Fibroblast of skin of right quadriceps (primary cell): Measurements from ENCODE around the gene SZT2.

ENCODE experiments used
- DNase-seq: peaks from one replicate; pipeline ENCODE4 v3.0.0-alpha.2; 2013

The SZT2 gene

DNA sequence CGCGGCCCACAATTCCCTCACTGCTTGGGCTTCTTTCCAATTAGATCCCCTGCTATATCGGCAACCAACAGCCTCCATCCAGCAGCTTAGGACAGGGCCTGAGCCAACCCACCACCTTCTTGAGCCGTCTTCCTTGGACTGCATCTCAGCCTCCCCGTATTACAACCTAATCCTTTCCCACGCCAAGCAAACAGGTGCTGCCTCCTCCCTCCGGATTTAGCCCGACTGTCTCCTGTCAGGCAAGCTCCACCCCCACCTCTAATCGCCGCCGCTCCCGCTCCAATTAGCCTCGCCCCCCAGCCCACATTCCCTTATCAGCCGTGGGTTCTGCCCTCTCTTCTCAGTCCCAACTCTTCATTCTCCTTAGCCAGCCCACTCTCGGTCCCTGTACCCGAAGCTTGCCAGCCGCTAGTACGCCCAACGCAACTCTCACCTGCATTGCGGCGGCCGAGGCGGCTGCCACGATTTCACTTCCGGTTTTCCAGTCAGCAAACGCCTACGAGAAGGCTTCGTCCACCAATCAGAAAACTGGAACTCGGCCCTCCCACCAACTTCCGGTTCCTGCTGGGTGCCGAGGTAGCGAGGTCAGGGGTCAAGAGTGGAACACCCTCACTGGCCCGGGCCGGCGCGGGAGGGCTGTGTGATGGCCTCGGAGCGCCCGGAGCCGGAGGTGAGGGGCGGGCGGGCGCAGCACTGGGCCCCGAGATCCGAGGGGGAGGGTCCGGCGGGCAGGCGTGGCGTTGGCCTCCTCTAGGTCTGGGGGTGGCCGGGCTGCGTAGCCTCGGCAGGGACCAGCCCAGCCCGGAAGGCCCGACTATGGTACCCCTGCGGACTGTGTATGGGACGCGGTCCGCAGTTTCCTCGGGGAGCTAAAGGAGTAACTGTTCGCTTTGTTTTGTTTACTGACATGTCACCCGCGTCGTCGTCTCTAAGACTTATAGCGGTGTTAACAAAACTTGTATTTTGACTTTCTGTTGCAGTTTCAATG, at the start of gene SZT2, which contains the start of gene MED8:
Gene SZT2, plus strand, starts transcription at position 574 of the 988 bp plus-strand sequence. Its CDS starts 70 bp downstream, at position 644.
Gene MED8, minus strand, starts transcription at position 475 of the 988 bp plus-strand sequence. Its CDS starts 36 bp downstream, at position 439.
- peak; percentile 93 for DNase-seq

DNA sequence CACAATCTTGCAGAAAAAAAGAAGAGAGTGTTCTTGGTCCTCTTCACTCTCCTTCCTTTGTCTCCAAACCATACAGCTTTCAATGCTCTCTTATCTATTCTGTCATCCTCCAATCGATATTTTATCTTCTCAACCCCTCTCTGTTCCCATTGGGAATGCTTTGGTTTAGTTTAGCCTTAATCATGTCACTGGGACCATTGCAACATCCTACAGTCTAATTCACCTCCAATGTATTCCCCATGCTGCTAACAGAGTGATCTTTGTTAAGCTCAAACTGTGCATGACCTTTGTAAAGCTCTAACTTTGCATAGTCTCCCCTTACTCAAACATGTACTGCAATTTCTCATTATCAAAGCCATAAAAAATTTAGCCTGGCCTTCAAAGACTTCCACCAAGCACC, 49.1 kb upstream of the SZT2 start:
- no peak for DNase-seq

DNA sequence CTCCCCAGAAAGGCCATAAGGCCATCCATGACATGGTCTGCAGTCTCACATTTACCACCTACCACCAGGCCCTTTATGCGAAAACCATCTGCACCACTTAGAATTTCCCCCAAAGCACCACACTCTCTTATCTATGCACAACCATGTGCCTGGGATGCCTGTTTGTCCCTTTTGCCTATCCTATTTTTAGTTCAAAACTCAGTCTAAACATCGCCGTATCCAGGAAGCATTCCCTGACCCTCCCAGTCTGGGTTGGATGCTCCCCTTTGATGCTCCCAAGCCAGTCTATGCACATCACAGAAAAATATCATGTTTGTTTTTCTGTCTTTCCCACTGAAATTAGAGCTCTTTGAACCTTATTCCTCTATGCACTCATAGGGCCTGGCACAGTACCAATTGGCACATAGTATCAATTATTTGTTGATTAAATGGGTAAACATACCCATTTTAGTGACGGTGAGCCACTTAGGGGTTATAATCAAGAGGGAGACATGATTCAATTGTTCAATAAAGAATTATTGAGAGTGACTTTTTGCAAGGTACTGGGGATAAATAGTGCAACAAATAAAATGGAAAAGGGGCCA, 45.3 kb upstream of the SZT2 start:
- no peak for DNase-seq

DNA sequence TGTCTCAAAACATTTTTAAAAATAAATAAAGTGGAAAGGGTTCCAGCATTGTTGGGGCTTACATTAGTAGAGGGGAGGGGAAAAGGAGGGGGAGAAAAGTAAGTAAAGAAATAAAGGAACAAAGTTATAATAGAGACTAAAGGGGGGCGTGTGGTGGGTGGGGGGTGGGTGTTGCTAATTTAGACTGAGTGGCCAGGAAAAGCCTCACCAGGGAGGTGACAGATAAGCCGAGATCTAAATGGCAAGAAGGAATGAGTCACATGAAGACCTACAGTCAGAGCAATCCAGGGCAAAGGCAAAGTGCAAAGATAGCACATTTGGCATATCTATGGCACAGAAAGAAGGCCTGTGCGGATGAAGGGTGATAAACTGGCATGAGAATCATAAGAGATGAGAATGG, 44.6 kb upstream of the SZT2 start:
- DNase-seq, result no peak

DNA sequence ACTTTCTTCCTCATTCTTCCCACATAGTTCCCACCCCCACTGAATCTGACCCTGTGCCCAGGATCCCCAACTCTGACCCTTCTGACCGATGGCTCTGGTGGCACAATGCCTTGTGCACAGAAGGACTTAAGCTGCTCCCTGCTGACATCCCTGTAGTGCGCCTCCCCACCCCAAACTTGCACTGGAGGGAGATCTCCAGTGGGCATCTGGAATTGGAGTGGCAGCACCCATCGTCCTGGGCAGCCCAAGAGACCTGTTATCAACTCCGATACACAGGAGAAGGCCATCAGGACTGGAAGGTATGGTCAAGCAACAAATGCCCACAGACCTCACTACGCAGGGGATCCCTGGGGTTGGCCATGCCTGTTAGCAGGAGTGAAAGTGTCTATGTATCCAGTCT, 43.1 kb upstream of the SZT2 start:
- DNase-seq, result no peak

DNA sequence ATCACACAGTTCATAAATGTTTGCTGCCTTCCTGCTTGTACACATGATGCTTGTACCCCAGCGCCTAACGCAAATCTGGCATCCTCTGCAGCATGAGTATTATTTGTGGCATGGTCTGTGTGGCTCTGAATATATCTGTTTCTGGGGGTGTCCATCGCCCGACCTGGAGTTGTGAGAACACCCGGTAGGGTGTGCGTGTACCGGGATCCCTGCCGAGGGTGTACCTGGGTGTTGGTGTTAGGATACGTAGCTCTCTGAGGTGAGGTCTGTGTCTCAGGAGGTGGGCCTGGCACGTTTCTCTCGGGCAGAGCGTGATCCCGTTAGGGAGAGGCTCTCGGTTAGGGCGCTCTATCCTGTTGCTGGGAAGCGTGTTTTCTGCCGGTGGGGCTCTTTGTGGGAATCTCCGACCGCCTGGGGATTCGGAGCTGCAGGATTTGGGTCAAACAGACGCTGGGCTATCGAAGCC, 41.3 kb upstream of the SZT2 start:
- DNase-seq, result no peak

DNA sequence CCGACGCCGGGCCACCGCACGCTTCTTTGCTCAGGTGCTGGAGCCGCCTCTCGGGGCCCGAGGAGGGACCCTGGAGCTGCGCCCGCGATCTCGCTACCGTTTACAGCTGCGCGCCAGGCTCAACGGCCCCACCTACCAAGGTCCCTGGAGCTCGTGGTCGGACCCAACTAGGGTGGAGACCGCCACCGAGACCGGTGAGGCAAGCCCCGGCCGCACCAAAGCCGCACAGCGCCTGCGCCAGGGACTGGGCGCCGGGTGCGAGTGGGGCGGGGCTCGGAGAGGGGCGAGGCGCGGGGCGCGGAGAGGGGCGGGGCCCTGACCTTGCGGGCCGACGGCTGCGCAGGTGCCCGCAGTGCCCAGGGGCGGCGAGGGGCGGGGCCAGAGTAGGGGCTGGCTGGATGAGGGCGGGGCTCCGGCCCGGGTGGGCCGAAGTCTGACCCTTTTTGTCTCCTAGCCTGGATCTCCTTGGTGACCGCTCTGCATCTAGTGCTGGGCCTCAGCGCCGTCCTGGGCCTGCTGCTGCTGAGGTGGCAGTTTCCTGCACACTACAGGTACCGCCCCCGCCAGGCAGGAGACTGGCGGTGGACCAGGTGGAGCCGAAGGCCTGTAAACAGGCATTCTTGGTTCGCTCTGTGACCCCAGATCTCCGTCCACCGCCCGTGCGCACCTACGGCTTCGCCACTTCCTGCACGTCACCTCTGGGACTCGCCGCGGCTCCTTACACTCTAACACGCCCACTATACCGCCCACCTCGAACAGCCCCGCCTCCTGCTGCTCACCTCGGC, 40.7 kb upstream of the SZT2 start:
- peak; percentile 39 for DNase-seq

DNA sequence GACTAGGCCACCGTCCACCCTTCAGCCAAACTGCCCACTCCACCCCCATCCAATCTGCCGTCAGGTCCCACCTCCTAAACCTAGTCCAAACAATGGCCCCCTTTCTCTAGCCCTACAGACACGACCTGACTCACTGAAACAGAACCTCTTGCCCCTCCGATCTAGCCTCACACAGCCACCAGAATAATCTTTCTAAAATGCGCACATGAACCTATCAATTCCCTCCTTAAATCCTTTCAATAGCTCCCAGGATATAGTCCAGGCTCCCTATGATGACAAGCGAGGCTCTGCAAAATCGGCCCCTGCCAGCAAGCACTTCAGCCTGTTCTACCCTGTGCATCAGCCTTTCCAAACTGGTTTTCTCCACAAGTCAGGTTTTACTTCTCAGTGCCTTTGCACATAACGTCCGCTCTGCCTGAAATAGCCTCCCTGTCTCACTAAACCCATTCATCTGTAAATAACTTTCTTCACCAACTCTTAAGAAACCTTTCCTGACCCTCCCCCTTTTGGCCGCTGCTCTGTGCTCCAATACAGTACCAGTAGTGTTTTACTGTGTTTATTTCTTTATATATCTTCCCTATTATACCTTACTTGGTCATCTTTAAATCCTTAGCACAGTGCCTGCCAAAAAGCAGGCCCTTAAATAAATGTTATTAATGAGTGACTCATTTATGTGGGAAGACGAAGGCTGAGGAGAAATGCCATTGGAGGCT, 39.9 kb upstream of the SZT2 start:
- peak; percentile 86 for DNase-seq

DNA sequence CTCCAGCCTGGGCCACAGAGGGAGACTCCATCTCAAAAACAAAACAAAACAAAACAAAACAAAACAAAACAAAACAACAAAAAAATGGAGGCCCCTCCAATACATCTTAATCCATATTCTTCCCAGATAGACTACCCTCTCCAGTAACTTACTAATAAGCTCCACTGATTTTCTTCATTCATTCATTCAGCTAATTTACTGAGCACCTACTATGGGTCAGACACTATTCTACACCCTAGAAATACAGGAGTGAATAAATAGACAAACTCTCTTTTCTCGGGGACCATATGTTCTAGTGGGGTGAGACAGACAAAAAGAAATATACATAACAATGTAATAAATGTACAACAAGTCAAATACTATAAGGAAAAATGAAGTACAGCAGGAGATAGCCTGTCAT, 38.7 kb upstream of the SZT2 start:
- DNase-seq, result no peak

DNA sequence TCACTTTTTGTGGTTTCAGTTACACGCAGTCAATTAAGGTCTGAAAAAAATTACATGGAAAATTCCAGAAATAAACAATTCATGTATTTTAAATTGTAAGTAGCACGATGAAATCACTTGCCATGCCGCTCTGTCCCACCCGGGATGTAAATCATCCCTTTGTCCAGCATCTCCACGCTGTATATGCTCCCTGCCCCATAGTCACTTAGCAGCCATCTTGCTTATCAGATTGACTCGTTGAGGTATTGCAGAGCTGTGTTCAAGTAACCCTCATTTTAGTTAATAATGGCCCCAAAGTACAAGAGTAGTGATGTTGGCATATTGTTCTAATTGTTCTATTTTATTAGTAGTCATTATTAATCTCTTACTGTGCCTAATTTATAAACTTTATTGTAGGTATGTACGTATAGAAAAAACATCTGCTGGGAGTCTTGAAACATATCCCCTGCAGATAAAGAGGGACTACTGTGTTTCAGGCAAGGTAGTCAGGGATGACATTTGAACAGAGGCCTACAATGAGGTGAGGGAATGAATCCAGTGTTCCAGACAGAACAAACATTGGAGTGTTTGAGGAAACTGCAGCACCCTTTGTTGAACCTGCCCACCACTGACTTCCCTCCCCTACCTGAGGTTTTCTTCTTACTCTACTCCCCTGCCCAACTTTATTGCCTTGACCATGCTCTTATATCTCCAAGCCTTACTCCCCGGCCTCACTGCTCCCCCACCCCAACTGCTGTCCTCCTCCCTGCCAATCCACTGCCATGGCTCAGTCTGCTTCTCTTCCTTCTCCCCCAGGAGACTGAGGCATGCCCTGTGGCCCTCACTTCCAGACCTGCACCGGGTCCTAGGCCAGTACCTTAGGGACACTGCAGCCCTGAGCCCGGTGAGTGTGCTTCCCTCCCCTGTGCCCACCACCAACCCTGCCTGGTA, 38.0 kb upstream of the SZT2 start:
- no peak for DNase-seq

DNA sequence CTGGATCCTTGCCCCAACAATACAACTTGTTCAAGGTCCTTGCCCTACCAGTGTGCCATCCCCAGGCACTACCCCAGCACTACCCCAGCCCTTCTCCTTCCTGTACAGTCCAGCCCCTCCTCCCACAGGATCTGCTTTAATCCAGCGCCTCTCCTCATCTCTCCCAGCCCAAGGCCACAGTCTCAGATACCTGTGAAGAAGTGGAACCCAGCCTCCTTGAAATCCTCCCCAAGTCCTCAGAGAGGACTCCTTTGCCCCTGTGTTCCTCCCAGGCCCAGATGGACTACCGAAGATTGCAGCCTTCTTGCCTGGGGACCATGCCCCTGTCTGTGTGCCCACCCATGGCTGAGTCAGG, 37.4 kb upstream of the SZT2 start:
- no peak for DNase-seq

DNA sequence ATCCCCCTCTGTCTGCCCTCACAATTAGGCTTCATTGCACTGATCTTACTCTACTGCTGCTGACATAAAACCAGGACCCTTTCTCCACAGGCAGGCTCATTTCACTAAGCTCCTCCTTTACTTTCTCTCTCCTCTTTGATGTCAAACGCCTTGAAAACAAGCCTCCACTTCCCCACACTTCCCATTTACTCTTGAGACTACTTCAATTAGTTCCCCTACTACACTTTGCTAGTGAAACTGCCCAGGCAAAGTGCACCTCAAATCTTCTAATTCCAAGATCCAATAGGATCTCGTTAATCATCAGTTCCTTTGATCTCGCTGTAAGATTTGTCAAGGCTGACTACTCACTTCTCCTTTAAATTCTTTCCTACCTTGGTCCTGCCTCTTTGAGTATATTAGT, 36.8 kb upstream of the SZT2 start:
- DNase-seq, result no peak

DNA sequence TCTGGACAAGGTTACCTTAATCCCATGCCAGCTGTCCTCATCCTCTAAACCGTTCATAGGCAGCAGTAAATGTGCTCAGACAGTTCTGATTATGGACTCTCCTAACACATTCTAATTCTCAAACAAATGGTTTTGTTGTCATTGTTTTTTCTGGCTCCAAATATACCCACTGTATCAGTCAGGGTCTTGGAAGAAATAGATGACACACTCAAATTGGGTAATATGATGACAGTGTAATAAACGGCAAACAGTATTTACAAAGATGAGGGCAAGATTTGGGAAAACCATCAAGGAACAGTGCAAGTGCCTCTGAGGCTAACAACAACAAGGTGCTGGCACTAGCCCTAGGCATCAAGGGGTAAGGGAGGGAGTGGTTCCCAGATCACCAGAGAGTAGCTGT, 35.2 kb upstream of the SZT2 start:
- DNase-seq, result no peak

DNA sequence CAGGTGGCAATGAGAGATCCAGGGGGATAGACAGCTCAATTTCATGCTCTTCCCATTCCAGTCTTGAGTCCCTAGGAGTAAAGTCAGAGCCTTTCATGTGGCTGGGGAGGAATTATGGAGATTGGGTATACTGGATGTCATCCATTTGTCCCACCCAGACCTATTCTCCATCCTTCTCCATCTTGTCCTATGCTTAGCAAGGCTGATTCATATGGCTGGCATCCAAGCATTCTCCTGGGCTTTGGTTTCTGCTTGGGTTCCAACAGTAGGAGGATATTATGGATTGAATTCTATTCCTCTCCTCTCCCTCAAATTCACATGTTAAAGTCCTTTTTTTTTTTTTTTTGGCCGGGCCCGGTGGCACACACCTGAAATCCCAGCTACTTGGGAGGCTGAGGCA, 34.8 kb upstream of the SZT2 start:
- DNase-seq, result peak; percentile 35

DNA sequence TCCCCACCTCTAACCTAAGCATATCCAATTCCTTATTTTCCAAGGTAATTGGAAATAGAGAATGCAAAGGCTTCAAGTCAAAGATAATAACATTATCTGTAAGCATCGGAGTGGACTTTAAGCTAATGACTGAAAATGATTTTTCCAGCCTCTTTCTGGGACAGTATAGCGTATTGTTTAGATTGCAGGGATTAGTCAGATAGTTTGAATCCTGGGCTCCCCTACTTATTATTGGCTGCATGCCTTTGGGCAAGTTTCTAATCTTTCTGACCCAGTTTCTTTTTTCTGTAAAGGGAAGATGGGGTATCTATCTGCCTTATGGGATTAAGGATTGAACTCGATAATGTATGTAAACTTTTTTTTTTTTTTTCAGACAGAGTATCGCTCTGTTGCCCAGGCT, 32.4 kb upstream of the SZT2 start:
- DNase-seq, result no peak

DNA sequence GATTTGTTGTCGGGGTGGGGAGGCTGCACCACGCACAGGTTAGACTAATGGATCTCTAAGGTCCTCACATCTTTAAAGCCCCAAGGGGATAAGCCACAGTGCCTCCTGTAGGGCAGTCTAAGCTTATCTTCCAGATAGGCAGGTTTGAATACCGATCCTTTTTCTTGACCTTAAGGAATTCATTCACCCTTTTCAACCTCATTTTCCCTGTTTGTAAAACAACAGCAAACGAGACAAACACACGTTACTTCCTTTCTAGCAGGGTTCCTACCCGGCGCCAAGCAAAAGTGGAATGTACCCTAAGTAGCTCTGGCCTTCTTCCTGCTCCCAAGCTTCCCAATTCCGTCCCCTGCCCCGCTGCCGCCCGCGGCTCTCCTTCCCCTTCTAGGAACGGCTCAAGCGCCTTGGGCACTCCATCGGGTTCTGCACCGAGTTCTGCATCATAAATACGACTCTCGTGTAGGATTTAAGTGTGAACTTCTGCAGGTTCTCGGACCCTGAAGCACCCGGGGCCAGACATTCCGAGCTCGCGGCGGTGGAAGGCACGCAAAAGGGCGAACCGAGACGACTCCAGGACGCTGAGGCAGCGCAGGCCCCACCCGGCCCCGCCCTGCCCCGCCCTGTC, 31.5 kb upstream of the SZT2 start:
- peak; percentile 39 for DNase-seq

DNA sequence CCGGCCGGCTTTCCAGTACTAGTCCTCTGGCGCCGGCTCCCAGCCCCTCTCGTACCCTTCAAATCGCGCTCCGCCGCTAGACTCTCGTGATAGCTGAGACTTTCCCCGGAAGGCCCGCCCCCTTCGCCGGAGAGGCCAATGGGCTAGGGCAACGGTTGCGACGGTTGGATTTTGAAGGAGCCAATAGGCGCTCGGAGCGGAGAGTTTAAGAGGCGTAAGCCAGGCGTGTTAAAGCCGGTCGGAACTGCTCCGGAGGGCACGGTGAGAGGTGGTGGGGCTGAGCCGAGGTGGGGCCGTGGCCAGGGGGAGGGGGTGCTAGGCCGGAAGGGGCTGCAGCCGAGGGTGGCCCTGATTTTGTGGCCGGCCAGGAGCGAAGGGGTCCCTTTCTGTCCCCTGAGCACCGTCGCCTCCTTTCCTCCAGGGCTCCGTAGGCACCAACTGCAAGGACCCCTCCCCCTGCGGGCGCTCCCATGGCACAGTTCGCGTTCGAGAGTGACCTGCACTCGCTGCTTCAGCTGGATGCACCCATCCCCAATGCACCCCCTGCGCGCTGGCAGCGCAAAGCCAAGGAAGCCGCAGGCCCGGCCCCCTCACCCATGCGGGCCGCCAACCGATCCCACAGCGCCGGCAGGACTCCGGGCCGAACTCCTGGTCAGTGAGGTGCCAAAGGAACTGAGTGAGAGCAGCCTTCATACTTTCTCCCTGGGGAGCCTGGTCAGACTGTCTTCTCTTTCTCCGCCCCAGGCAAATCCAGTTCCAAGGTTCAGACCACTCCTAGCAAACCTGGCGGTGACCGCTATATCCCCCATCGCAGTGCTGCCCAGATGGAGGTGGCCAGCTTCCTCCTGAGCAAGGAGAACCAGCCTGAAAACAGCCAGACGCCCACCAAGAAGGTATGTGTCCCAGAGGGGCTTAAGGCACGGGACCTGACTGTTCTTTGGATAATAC, 30.7 kb upstream of the SZT2 start, which contains the start of gene CDC20:
Gene CDC20, plus strand, starts transcription at position 236 of the 948 bp plus-strand sequence. Its CDS starts 235 bp downstream, at position 471.
- DNase-seq, result peak; percentile 97

DNA sequence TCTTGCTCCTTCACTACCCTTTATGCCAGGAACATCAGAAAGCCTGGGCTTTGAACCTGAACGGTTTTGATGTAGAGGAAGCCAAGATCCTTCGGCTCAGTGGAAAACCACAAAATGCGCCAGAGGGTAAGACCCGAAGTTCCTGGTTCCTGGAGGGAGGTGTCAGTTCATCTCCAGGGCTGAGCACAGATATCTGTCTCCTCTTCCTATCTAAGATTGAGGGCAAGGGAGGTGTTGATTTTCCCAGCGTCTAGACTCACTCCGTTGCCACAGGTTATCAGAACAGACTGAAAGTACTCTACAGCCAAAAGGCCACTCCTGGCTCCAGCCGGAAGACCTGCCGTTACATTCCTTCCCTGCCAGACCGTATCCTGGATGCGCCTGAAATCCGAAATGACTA, 30.0 kb upstream of the SZT2 start:
- no peak for DNase-seq

DNA sequence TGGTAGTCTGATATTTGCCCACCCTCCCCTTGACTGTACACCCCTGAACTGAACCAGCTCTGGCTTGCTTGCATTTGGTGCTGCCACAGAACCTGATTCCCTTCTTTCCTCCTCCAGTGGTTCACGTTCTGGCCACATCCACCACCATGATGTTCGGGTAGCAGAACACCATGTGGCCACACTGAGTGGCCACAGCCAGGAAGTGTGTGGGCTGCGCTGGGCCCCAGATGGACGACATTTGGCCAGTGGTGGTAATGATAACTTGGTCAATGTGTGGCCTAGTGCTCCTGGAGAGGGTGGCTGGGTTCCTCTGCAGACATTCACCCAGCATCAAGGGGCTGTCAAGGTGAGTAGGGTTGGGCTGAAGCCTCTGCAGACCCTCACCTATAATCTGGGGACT, 29.1 kb upstream of the SZT2 start:
- DNase-seq, result no peak
